ENCODE results near the gene NUDT14. TPM values are rescaled to one million over a fixed set of nuclear protein-coding genes. Genes with fewer than 3 reads are reported as not detected.

Gene NUDT14
- total RNA-seq, 2 donors from 2014 or later: 4.1 to 23.6 TPM

GRCh38 chr14:105138551-105139111 lies 42.5 kb downstream of the NUDT14 start:
- ATAC-seq (ENCODE audit: insufficient number of reproducible peaks, low FRiP score, low read depth): no peak
- Histone ChIP-seq H3K27ac (no peak overlapping the region), H3K36me3 (no peaks in the 10 kb centered on the region), H3K4me1 (ENCODE audit: control insufficient read depth in 1 of 2, low read depth in 2 of 2) (no peaks in the 10 kb centered on the region), H3K27me3 (replicated peaks; ENCODE audit: insufficient read depth) (no peaks in the 10 kb centered on the region), H3K4me3 (no peak overlapping the region), H3K9me3 (peaks cover 7% of the 10 kb centered on the region)
- TF ChIP-seq, protein P1, sequence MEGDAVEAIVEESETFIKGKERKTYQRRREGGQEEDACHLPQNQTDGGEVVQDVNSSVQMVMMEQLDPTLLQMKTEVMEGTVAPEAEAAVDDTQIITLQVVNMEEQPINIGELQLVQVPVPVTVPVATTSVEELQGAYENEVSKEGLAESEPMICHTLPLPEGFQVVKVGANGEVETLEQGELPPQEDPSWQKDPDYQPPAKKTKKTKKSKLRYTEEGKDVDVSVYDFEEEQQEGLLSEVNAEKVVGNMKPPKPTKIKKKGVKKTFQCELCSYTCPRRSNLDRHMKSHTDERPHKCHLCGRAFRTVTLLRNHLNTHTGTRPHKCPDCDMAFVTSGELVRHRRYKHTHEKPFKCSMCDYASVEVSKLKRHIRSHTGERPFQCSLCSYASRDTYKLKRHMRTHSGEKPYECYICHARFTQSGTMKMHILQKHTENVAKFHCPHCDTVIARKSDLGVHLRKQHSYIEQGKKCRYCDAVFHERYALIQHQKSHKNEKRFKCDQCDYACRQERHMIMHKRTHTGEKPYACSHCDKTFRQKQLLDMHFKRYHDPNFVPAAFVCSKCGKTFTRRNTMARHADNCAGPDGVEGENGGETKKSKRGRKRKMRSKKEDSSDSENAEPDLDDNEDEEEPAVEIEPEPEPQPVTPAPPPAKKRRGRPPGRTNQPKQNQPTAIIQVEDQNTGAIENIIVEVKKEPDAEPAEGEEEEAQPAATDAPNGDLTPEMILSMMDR (IDR thresholded peaks at IDR 0.05): no peak
- no peak for DNase-seq (ENCODE audit: low spot score)

DNA sequence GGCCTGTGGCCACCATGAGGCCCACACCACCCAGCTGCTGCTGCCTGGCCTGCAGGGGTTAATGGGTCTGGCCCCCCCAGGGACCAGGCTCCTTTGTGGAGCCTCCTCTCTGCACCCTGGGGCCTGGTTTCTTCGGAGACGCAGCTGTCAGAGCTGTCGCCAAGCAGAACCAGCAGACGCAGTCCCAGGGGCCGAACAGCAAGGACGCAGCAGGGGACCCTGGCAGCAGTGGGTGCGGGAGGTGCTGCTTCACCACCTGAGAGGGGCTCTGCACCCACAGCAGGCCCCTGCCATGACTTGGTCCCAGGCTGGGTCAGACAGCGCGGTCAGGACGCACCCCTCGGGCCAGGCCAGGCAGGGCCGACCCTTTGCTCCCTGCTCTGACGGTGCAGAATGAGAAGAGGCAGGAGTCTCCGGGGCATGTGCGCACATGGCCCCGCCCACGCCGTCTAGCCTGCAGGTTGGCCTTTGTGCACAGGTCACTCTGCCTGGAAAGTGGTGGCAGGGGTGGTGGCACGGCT lies 43.0 kb downstream of the NUDT14 start:
- ATAC-seq (ENCODE audit: insufficient number of reproducible peaks, low FRiP score, low read depth) (no peak), DNase-seq (ENCODE audit: low spot score) (no peak)
- TF ChIP-seq, protein P1 (IDR thresholded peaks at IDR 0.05): no peak
- Histone ChIP-seq H3K27ac (no peak overlapping the region), H3K36me3 (no peaks in the 10 kb centered on the region), H3K9me3 (peaks cover 7% of the 10 kb centered on the region), H3K27me3 (replicated peaks; ENCODE audit: insufficient read depth) (no peaks in the 10 kb centered on the region), H3K4me3 (no peak overlapping the region), H3K4me1 (ENCODE audit: control insufficient read depth in 1 of 2, low read depth in 2 of 2) (no peaks in the 10 kb centered on the region)

GRCh38 chr14:105137481-105138020 lies 43.6 kb downstream of the NUDT14 start:
- TF ChIP-seq, protein P1 (IDR thresholded peaks at IDR 0.05): no peak
- DNase-seq (ENCODE audit: low spot score): no peak
- Histone ChIP-seq H3K27me3 (replicated peaks; ENCODE audit: insufficient read depth) (no peaks in the 10 kb centered on the region), H3K27ac (no peak overlapping the region), H3K9me3 (peaks cover 7% of the 10 kb centered on the region), H3K4me1 (ENCODE audit: control insufficient read depth in 1 of 2, low read depth in 2 of 2) (no peaks in the 10 kb centered on the region), H3K36me3 (no peaks in the 10 kb centered on the region), H3K4me3 (no peak overlapping the region)
- ATAC-seq (ENCODE audit: insufficient number of reproducible peaks, low FRiP score, low read depth): no peak

- Histone ChIP-seq H3K9me3 (peaks cover 10% of the 10 kb centered on the region), H3K27ac (no peak overlapping the region), H3K4me3 (no peak overlapping the region), H3K36me3 (no peaks in the 10 kb centered on the region), H3K27me3 (replicated peaks; ENCODE audit: insufficient read depth) (no peaks in the 10 kb centered on the region), H3K4me1 (ENCODE audit: control insufficient read depth in 1 of 2, low read depth in 2 of 2) (no peaks in the 10 kb centered on the region)
- no peak for DNase-seq (ENCODE audit: low spot score)
- TF ChIP-seq, protein P1 (IDR thresholded peaks at IDR 0.05): no peak
- no peak for ATAC-seq (ENCODE audit: insufficient number of reproducible peaks, low FRiP score, low read depth)
These were observed 44.5 kb downstream of the NUDT14 start for GRCh38 chr14:105136401-105137322.

Data from thoracic aorta (tissue), 2 donors.